Umbilical cord (tissue), 2 donors: ENCODE measurements around the gene ZDHHC14. TPM values are rescaled to one million over a fixed set of nuclear protein-coding genes. Genes with fewer than 3 reads are reported as not detected.
A peak's percentile ranks its signal among the peaks of the same experiment; 100 is the strongest.

ENCODE experiments used
- DNase-seq: peaks from one replicate; pipeline ENCODE4 v3.0.0-alpha.2; 2015; ENCODE audit warnings: low spot score
- total RNA-seq: library from RNA; depleted of rRNA; stranded (reverse); fragments of >200 nt; gene quantifications from one replicate; pipeline ENCODE4 v1.2.3, GENCODE V29; 2014; ENCODE audit warnings: low replicate concordance; ENCODE audit not compliant: insufficient read depth

The ZDHHC14 gene
- total RNA-seq, 1 donor from 2014 or later = 6.5 TPM

DNA sequence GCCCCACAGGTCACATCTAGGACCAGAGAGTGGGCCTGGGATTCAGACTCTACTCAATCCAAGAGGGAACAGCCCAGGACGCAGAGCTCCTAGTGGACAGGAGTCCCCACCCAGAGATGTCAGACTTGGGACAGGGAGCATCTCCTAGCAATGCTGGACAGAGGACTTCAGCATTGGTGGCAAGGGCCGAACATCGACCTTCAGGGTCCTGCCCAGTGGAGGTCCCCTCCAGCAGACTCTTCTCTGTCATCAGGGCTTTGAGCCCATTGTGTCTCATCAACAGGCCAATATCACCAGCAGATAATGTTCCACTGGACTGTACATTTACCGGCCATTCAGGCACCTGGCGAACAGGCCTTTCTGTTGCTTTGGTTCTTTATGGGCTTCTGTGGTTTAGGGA is 282.3 kb downstream of the ZDHHC14 start:
- DNase-seq = no peak

DNA sequence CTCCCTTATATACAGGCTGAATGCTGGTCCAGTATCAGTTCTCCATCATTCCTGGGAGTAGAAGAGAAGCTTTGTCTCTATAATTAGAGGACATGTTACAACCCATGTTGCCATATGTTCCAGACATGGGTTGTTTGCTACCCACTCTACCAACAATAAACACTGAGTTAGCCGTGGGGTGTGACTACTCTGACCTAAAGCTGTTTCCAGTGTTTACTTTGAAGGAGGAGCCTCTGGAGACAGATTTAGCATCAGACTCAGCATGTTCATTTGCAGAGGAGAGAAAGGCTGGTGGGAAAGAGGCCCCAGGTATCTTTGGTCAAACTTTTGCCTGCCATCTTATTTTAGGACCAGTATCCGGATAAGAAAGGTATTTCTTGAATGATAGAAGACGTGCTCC is 284.2 kb downstream of the ZDHHC14 start:
- DNase-seq = no peak

DNA sequence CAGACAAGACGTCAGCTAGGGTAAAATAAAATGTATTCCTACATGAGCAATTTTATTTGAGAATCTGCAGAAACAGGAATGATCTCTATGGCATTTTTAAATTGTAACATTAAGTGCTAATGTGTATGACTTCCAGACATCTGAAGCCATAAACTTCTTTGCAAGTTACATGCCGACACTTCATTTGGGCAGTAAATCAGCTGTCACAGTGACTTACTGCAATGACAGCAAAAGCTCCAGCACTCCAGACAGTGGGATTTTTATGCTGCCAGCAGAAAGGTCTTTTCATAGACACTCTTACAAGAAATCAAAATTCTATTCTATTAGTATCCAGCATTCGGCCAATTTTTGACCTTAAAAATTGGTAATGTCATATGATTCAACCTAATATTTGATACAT is 285.7 kb downstream of the ZDHHC14 start:
- peak; percentile 77 for DNase-seq

DNA sequence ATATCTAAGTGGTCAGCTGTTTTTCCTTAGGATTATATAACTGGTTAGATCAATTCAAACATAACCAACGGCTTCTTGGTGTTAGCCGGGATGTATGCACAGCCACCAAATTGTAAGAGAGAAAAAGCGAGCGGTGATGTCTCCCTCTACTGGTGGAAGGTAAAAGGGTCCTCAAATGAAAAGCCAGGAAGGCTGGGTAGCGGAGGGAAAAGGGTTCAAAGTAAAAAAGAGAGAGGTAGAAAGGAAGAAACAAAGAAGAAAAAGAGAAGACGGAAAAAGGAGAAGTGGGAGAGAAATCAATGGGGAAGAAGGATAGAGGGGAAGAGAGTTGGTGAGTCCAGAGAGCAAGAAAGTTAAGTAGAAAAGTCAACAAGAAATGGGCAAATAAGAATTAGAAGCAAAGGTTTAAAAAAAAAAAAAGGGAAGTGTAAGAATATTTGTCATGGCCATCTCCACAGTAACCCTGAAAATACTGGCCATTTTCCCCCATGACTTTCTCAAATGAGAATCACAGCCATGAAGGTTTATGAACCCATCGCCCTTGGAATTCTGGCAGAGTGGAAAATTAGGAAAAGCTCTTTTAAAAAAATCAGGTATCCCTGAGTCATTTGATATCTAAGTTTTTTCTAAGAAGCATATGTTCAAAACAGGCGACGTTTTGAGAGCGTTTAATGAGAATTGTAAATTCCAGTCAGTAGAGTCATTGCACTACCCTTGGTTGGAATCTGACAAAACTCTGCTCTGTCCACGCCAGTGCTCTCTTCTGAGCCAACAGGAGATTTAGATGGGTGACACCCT is 286.4 kb downstream of the ZDHHC14 start:
- DNase-seq = peak; percentile 86

DNA sequence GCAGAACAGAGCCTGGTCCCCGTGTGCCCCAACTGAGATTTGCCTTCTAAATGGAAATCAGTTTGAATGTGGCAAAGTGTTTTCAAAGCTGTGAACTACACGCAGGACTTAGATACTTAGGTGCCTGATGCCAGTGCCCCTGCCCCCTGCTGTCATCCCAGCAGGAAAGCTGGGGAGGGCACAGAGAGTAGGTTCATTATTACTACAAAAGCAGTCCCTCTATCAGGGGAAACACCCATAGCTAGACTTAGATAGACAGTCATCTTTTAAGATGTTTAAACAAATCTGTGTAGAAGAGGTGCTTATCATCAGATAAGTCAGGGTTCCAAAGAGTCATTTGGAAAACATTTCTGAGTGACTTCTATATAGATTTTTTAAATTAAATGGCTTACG is 287.0 kb downstream of the ZDHHC14 start:
- DNase-seq = no peak

DNA sequence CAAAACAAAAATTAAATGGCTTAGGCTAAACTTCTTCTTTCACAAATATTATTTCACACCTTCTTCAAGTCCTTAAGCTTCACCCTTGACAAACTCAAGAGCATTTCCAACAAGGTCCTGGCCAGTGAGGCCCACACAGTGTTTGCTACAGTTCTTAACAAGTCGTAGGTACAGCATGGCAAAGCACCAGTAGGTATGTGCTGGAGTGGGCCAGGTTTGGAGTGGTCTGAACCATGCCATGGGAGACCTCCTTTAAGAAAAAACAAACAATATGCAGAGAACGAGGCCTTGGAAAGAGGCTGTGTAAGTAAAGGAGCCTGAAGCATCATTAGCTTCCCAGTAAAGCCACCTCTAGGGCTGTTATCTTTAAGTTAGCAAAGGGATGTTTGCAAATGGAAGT is 287.7 kb downstream of the ZDHHC14 start:
- DNase-seq = no peak

DNA sequence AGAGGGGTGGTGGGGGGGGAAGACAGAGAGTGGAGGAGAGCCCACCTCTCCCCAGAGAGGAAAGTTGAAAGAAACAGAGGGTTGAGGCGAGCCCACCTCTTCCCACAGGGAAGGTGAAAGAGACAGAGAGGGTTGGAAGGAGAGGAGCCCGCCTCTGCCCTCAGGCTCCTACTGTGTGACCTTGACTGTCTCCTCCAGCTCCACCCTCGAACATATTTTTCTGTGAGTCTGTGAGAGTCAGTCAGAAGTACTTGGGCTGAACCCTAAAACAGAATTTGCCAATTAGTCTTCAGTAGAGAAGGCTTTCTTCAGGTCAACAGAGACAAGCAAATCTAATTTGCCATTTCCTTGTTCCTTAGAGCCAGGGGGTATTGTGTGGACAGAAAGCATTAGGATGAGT is 288.3 kb downstream of the ZDHHC14 start:
- DNase-seq = no peak

DNA sequence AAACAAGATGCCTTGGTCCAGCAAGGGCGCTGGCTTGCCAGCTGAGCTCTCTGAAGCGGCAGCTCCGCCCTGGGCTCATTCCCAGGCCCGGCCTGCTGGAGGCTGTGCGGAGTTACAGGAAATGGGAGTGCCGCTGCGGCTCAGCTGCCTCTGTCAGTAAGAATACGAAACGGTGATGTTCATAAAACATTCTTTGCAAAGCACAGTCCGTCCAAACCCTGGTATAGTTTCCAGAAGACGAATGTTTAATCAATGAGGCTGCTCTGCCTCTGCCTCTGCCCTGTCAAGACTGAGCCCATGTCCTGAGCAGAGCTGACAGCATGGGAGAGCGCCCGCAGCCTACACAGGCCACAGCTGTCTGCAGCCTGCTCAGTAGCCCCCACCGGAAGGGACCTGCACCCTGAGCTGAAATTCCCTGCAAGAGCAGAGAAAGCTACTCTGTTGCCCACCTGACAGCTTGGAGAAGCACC is 288.8 kb downstream of the ZDHHC14 start:
- DNase-seq = peak; percentile 92

DNA sequence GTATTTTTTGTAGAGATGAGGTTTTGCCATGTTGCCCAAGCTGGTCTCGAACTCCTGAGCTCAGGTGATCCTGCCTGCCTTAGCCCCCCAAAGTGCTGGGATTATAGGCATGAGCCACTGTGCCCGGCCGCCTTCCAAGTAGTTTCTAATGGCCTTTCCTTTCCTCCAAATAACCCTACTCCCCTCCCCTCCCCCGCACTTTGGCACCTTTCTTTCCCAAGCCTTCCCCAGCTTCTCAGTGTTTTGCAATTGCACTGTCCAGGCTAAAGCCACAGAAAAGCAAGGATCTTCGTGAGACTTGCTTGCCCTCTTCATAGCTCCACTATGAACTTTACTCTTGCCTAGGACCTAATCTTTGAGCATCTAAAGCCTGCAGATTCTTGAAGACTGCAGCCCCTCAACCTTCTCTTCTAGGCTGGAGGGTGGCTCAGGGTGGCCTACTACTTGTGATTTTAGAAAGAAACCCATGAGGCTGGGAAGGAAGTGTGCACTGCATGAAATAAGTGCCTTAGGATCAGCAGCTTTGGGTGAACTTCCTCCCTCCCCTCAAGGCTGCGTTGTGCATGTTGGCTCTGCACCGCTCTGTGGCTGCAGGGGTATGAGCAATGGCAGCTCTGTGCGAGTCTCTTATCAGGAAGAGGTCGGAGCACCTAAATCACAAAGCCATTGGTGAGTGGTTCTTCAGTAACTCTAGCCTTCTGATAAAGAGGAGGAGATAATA is 289.6 kb downstream of the ZDHHC14 start:
- peak; percentile 32 for DNase-seq

DNA sequence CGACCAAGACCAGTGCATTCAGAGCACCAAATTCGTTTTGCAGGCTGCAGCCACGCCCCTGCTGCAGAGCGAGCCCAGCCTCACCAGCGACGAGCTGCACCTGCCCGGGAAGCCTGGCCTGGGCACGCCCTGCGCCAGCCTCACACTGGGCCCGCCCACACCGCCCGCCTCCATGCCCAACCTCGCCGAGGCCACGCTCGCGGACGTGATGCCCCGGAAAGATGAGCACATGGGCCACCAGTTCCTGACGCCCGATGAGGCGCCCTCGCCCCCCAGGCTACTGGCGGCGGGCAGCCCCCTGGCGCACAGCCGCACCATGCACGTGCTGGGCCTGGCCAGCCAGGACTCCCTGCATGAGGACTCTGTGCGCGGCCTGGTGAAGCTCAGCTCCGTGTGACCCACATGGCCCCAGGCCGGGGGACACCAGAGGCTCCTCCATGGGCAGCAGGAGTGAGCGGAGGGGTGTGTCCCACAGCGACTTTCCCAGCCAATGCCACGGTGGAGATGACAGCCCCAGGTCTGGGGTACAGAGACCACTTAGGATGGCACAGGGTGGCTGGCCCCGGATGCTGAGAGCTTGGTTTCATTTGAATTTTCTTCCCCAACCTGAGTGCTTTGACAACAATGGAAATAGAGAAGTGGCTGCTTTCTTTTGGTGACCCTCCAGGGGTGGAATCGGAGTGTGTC is 291.9 kb downstream of the ZDHHC14 start:
- no peak for DNase-seq

DNA sequence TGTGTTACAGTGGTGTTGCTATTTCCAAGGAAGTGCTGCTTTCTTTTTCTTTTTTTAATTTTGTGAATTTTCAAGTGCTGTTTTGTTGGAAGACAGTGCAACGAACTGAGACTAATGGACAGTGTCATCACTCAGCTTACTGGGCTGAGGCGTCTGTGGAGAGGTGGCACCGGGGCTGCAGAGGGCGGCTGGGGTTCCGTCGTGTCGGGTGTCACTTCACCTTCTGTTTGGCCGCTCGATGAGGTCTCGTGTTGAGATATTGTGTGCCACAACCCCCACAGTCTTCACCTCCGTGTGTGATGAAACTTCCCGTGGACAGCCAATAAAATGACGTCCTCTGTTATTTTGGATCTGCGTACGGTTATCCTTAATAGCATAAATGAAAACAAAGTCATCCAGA is 292.6 kb downstream of the ZDHHC14 start:
- no peak for DNase-seq

DNA sequence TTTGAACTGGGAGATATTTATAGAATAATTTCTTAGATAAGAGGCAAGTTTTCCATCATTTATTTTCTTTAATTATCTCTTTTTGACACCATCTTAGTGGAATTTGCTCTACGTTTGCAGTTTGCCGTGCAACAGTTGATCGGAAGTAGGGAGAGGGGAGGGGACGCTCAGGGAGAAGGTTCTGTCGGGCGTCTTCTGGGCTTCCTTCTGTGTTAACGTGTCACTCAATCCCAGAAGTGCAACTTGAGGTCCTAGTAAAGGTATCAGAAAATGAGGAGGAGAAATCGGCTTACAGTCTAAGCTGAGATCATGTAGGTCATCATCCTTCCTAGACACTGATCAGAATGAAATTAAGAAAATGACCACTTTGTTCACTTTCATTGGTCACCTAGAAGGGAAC is 293.1 kb downstream of the ZDHHC14 start:
- DNase-seq = no peak

DNA sequence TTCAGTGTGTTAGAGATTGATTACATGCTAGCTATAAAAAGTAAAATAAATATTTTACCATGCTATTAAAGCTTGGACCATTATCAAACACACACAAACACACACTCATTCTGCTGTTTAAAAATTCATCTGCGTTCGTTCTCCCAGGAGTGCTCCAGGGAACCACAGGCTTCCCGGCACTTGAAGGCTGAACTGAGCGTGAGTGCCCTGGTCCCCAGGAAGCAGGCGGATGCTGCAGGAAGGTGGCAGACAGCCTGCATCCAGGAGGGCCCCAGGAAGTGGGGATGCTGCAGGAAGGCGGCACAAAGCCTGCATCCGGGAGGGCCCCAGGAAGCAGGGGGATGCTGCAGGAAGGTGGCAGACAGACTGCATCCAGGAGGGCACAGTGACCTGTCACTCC is 294.8 kb downstream of the ZDHHC14 start:
- DNase-seq = no peak

DNA sequence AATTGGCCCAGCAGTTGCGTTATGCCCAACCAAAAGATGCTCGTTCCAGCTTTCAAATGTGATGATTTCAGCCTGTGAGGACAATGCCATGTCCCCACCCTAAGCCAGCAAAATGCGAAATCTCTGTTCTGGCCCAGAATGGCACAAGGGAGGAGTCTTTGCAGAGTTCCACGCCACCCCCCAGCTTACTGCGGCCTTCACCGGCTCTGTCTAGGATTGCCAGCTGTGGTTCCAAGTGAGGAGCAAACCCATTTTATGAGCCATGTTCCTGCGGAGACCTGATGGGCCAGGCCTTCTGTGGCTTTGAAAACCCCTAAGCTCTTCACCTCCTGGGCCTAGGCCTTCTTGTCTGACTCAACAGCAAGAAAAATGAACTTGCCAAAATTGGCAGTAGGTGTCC is 295.3 kb downstream of the ZDHHC14 start:
- no peak for DNase-seq

DNA sequence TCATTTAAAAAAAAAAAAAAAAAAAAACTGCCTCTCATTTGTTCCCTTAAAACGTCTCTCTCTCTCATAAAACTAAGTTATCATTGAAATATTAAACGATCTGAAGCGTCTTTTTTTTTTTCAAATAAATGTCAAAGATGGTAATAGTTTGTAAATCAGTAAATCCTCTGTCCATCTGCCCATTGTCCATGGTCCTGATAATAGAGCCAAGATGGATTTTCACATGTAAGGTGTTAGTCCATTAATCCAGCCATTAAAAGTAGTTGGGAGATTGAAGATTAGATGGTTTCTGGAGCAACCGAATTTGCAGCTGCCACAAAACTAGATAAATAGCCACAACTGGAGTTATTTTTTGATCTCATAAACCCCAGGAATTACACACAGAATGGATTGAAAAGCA is 296.2 kb downstream of the ZDHHC14 start:
- peak; percentile 51 for DNase-seq

DNA sequence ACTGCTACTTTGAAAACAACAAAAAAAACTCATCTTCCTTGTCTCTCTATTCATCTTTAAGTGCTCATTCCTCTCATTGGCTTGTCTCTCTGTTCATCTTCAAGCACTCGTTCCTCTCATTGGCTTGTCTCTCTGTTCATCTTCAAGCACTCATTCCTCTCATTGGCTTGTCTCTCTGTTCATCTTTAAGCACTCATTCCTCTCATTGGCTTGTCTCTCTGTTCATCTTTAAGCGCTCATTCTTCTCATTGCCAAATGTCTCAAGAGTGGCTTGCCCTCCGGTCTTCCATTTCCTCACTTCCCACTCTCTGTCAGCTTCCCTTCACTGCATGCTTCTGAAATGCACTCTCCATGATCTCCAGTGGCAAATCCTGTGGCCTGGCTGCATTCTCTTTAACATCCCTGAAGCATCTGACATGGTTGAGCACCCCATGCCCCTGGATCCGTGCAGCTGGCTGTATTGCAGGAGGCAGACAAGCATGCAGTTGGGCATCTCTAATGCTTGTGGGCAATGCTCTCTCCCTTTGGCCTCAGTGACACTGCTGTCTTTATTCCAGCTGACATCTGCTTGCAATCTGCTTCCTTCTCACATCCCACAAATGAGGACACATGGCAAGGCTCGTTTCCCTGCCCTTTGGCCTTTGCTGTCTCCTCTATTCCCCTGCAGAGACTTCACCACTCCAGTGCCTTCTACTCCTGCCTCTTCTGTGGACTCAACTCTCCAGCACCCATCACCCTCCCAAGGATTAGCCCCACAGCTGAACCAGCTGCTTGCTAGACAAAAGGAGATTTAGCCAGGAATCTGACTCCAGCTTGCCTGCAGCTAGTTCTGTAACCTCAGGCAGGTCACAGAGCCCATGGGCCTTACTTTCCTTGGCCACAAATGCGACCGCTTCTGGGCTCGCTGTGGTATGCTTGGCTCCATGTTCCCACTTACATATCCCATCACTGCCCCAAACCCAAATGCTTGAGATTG is 298.9 kb downstream of the ZDHHC14 start:
- no peak for DNase-seq

DNA sequence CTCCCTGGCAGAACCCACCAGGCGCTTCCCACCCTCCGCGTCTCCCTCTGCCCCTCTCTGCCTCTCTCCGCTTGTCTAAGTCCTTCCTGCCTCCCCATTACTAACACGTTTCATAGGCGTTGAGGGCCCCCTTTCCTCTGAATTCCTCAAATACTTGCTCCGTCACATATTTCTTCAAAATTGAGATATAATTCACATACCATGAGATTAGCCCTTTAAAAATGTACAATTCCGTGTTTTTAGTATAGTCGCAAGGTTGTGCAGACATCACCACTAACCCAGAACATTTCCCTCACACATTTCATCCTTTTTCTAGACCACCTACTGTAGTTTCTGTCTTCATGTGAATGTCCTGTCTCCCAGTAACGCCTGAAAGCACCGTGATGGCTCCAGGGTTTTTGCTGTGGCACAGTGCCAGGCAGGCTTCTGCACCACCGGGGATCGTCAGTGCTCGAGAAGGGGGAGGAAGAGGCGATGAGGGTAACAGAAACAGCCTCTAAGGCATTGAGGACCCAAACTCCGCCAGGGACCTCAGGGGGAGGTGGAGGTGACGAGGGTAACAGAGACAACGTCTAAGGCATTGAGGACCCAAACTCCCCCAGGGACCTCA is 300.2 kb downstream of the ZDHHC14 start:
- peak; percentile 28 for DNase-seq

DNA sequence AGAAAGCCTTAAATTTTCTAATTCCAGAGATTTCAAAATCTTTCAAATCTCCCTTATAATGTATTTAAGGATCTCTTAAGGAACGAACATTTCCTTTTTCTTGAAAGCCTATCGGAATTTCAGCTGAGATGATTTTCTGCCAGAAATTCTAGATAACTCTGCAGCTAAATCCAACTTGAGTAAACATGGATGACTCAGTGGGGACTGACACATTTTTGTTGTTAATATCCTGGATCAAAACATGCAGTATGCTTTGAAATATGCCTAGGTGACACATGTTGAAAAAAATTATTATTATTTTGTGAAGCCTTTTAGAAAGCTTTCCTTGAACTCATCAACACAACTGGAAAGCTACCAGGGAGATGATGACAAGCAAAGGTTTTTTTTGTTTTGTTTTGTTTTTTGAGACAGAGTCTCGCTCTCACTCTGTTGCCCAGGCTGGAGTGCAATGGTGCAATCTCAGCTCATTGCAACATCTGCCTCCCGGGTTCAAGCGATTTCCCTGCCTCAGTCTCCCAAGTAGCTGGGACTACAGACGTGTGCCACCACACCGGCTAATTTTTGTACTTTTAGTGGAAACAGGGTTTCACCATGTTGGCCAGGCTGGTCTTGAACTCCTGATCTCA is 302.0 kb downstream of the ZDHHC14 start:
- DNase-seq = peak; percentile 85

DNA sequence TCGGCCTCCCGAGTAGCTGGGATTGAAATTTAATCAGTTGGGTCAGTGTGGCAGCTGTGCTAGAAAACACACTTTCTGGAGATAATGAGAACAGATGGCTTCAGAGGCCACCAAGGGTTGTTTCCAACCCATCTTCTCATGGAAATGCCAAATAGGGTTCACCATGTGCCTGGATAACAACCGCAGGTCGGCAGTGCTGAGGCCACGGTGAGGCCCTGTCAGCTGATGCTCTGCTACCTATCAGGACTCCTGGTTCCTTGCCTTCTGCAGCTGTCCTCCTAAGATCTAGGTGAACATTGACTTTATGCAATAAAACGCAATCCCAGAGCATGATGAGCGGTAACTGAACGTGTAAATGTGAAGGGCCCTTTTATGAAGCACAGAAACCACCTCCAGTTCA is 302.7 kb downstream of the ZDHHC14 start:
- no peak for DNase-seq

DNA sequence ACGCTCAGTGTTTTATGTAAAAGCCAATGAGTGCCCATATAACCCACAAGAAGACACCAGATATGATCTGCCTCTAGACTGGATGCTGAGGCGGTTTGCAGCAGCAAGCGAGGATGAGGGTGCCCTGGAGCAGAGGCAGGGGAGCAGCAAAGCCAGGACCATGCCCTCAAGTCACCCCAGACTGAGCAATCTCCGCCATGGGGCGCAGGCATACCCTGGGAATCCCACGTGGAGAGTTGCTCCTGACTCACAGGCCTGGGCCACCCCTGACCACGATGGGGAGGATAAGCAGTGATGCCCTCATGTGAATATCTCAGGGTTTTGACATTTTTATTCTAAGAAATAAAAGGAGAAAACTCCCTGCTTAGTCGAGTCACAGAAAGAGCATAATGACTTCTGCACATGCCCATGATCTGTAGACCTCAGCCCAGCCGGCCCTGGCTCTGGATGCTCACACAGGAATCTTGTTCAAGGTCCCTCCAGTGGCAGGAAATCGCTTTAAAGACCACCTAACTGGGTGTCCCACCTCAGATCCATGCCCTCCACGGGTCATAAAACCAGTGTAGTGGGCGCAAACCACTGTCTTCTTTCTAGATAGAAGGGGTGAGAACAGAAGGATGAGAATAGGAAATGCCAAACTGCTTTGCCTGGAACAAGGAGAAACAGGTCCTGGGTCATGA is 303.8 kb downstream of the ZDHHC14 start:
- no peak for DNase-seq
